IMR-90 (cell line): Measurements from ENCODE around the gene INO80B. TPM values are rescaled to one million over a fixed set of nuclear protein-coding genes. Genes with fewer than 3 reads are reported as not detected.

Experiments used
- ATAC-seq: fragments of 200-7000 bp; cut with Tn5 transposase; 2 replicates; pipeline ENCODE4 v1.9.1; 2020; ENCODE audit warnings: low read depth, mild to moderate bottlenecking, moderate library complexity
- BruUV-seq: library from RNA; stranded (reverse); fragments of 400-500 nt; replicated peaks from 2 replicates; lab custom pipeline; 2021; lab: Mats Ljungman, UMichigan
- CTCF ChIA-PET: fragments of 300-600 bp; formaldehyde crosslinking; extraction: SDS; loops from one replicate; lab custom pipeline; 2021; ENCODE audit warnings: antibody characterized with exemption; lab: Yijun Ruan, JAX
- POLR2A ChIA-PET: fragments of 300-600 bp; sonication (Branson Sonifier 250); formaldehyde crosslinking; loops from one replicate; lab custom pipeline; 2022; ENCODE audit warnings: antibody characterized with exemption; ENCODE audit not compliant: unreplicated experiment; lab: Charles Lee
- DNase-seq: peaks from one replicate; pipeline ENCODE4 v3.0.0; 2013
- H2AFZ ChIP-seq: replicated peaks from 2 replicates; pipeline ENCODE3; 2013; ENCODE audit warnings: low read length, mild to moderate bottlenecking; ENCODE audit not compliant: poor library complexity
- H2AK5ac ChIP-seq: 2 replicates; pipeline ENCODE4 v1.6.1; 2013; ENCODE audit warnings: low read depth, low read length, inconsistent platforms
- H2AK9ac ChIP-seq: replicated peaks from 2 replicates; pipeline ENCODE3; 2013; ENCODE audit warnings: mild to moderate bottlenecking, low read depth, low read length, moderate library complexity; ENCODE audit not compliant: poor library complexity
- H2BK120ac ChIP-seq: 2 replicates; pipeline ENCODE4 v1.6.1; 2013; ENCODE audit warnings: low read depth, low read length, inconsistent platforms
- H2BK15ac ChIP-seq: 3 replicates; pipeline ENCODE4 v1.6.1; 2013; ENCODE audit warnings: low read depth, low read length, inconsistent platforms
- H2BK20ac ChIP-seq: 2 replicates; pipeline ENCODE4 v1.6.1; 2013; ENCODE audit warnings: low read depth, mild to moderate bottlenecking, inconsistent platforms, low read length, moderate library complexity
- H2BK5ac ChIP-seq: 2 replicates; pipeline ENCODE4 v1.6.1; 2013; ENCODE audit warnings: mild to moderate bottlenecking, low read depth, low read length, inconsistent platforms; ENCODE audit not compliant: poor library complexity, severe bottlenecking
- H3K14ac ChIP-seq: replicated peaks from 2 replicates; pipeline ENCODE4 v1.6.1; 2013; ENCODE audit warnings: low read depth, low read length, inconsistent platforms
- H3K18ac ChIP-seq: 2 replicates; pipeline ENCODE4 v1.6.1; 2013; ENCODE audit warnings: low read depth, low read length, control low read depth
- H3K23ac ChIP-seq: 2 replicates; pipeline ENCODE4 v1.6.1; 2013; ENCODE audit warnings: low read depth, low read length, inconsistent platforms
- H3K27ac ChIP-seq: 2 replicates; pipeline ENCODE4 v1.5.1; 2013; ENCODE audit warnings: mild to moderate bottlenecking, control low read depth, low read length; ENCODE audit not compliant: insufficient read depth
- H3K27me3 ChIP-seq: 2 replicates; pipeline ENCODE4 v1.6.1; 2013; ENCODE audit warnings: low read length; ENCODE audit not compliant: control insufficient read depth, insufficient read depth
- H3K36me3 ChIP-seq: 2 replicates; pipeline ENCODE4 v1.6.1; 2013; ENCODE audit warnings: low read length, mixed read lengths; ENCODE audit not compliant: control insufficient read depth, insufficient read depth
- H3K4ac ChIP-seq: 2 replicates; pipeline ENCODE4 v1.6.1; 2013; ENCODE audit warnings: low read depth, low read length, inconsistent platforms
- H3K4me1 ChIP-seq: 2 replicates; pipeline ENCODE4 v1.6.1; 2013; ENCODE audit warnings: low read length, mixed read lengths; ENCODE audit not compliant: control insufficient read depth, insufficient read depth
- H3K4me2 ChIP-seq: 2 replicates; pipeline ENCODE4 v1.6.1; 2013; ENCODE audit warnings: low read depth, mild to moderate bottlenecking, control low read depth, low read length, moderate library complexity
- H3K4me3 ChIP-seq: 2 replicates; pipeline ENCODE4 v1.5.1; 2013; ENCODE audit warnings: low read depth, mild to moderate bottlenecking, control low read depth, low read length, moderate library complexity; ENCODE audit not compliant: insufficient read depth
- H3K56ac ChIP-seq: 2 replicates; pipeline ENCODE4 v1.6.1; 2013; ENCODE audit warnings: low read length, inconsistent platforms; ENCODE audit not compliant: insufficient read depth; ENCODE audit errors: extremely low read depth
- H3K79me1 ChIP-seq, 2 experiments: 2 replicates each; pipeline ENCODE4 v1.6.1; 2013; ENCODE audit warnings: low read length in 2 of 2, inconsistent platforms in 1 of 2, low read depth in 1 of 2
- H3K9ac ChIP-seq: 2 replicates; pipeline ENCODE4 v1.6.1; 2013; ENCODE audit warnings: low read depth, low read length, control low read depth
- H3K9me1 ChIP-seq: 2 replicates; pipeline ENCODE4 v1.6.1; 2013; ENCODE audit warnings: low read length, inconsistent platforms; ENCODE audit not compliant: insufficient read depth
- H3K9me3 ChIP-seq: 2 replicates; pipeline ENCODE4 v1.6.1; 2013; ENCODE audit warnings: low read length; ENCODE audit not compliant: control insufficient read depth, insufficient read depth
- H4K20me1 ChIP-seq: 2 replicates; pipeline ENCODE4 v1.6.1; 2013; ENCODE audit warnings: low read length, inconsistent platforms; ENCODE audit not compliant: insufficient read depth
- H4K5ac ChIP-seq: 2 replicates; pipeline ENCODE4 v1.6.1; 2013; ENCODE audit warnings: mild to moderate bottlenecking, low read depth, low read length, control low read depth
- H4K8ac ChIP-seq, 2 experiments: 2 replicates each; pipeline ENCODE4 v1.6.1; 2013; ENCODE audit warnings: low read depth in 2 of 2, low read length in 2 of 2, control low read depth in 1 of 2, inconsistent platforms in 1 of 2
- H4K91ac ChIP-seq: 2 replicates; pipeline ENCODE4 v1.6.1; 2013; ENCODE audit warnings: low read depth, low read length, inconsistent platforms; ENCODE audit not compliant: insufficient read depth
- CHD1 ChIP-seq: IDR thresholded peaks from 2 replicates; pipeline ENCODE4 v1.6.1; 2012; ENCODE audit warnings: low read depth, low read length, improper control_type of control experiment
- MXI1 ChIP-seq: IDR thresholded peaks from 2 replicates; pipeline ENCODE4 v1.6.1; 2012; ENCODE audit warnings: low read depth, mild to moderate bottlenecking, low read length, moderate library complexity, borderline replicate concordance
- RFX5 ChIP-seq: IDR thresholded peaks from 2 replicates; pipeline ENCODE4 v1.8.0; 2012; ENCODE audit warnings: low read depth, mild to moderate bottlenecking, low read length, moderate library complexity
- SMC3 ChIP-seq: fragments of 150-350 bp; IDR thresholded peaks from 2 replicates; pipeline ENCODE4 v1.6.1; 2016; ENCODE audit warnings: low read depth, mild to moderate bottlenecking, antibody characterized with exemption, low read length, moderate library complexity
- WGBS, 2 experiments: methylation state at CpG; one replicate each; pipeline versions ENCODE4 v1.1.5 to v1.1.7; 2013; ENCODE audit warnings: missing lambda C conversion rate in 2 of 2; ENCODE audit not compliant: insufficient read length in 1 of 2; ENCODE audit errors: extremely low coverage in 2 of 2; 5-methylcytosine and 5-hydroxymethylcytosine counted together
- dilution Hi-C: fragments of 300-500 bp; cut with HindIII; formaldehyde crosslinking; loops from one replicate; pipeline ENCODE4 v1.14.3; 2018; ENCODE audit warnings: low sequenced_read_pairs; ENCODE audit not compliant: unreplicated experiment
- in situ Hi-C: fragments of 300-500 bp; cut with MboI; formaldehyde crosslinking; loops from 3 replicates; pipeline ENCODE4 v1.14.3; 2019; ENCODE audit warnings: low sequenced_read_pairs, inconsistent platforms, mixed read lengths
- intact Hi-C: fragments of 100-400 bp; cut with micrococcal nuclease; formaldehyde crosslinking; loops from 2 replicates; pipeline ENCODE4 v1.10.0; 2022
- polyA plus RNA-seq, 3 experiments: library from polyadenylated mRNA; depleted of rRNA; stranded (reverse); fragments of >200 nt; gene quantifications; 2 replicates each; pipeline ENCODE4 v1.2.3, GENCODE V29; 2012; ENCODE audit warnings: low replicate concordance in 1 of 3
- total RNA-seq: library from RNA; depleted of rRNA; stranded (reverse); fragments of >200 nt; gene quantifications from 2 replicates; pipeline ENCODE4 v1.2.3, GENCODE V29; 2012
- TF ChIP-seq, protein P1 (sequence below): conservative IDR thresholded peaks from 2 replicates; pipeline ENCODE4 v1.5.1; 2012; ENCODE audit warnings: mild to moderate bottlenecking, low read depth, low read length, improper control_type of control experiment

Gene INO80B
- total and polyA plus RNA-seq, 2 of the 4 experiments (the other 2 are of a cell fraction): 4.5 to 10.5 TPM

- no peak for DNase-seq
These were observed 4.1 kb downstream of the INO80B start for GRCh38 chr2:74458938-74459363.

More at GRCh38 chr2:74458938-74459363, 4.1 kb downstream of the INO80B start:
- in situ Hi-C loops: no loop called here
- Histone ChIP-seq H3K9me3 (no peaks in the 10 kb centered on the region), H3K14ac (peak overlapping the region; percentile 97), H3K79me1 (peaks cover 18 to 53% of the 10 kb centered on the region in 2 experiments), H3K27ac (peak overlapping the region; percentile 70), H2BK5ac (peak overlapping the region; percentile 56), H2AFZ (peak overlapping the region; percentile 77), H3K4me1 (peaks cover 10% of the 10 kb centered on the region), H4K20me1 (no peaks in the 10 kb centered on the region), H3K27me3 (no peaks in the 10 kb centered on the region), H2BK120ac (no peak overlapping the region), H2AK9ac (peak overlapping the region; percentile 97), H3K18ac (no peak overlapping the region), H3K56ac (peak overlapping the region; percentile 92), H2AK5ac (peak overlapping the region; percentile 80), H3K36me3 (peaks cover 21% of the 10 kb centered on the region), H3K9ac (peak overlapping the region; percentile 86), H2BK20ac (no peak overlapping the region), H3K4me3 (peak overlapping the region; percentile 80), H3K9me1 (0 out of 2 replicates have a peak, but pooled peaks cover 3% of the 10 kb centered on the region), H4K91ac (peak overlapping the region; percentile 83; the same call in 1 of the 2 replicates), H4K8ac (peak overlapping the region; percentile 66 to 95), H3K4ac (peak overlapping the region; percentile 96), H3K4me2 (peak overlapping the region; percentile 87), H3K23ac (peak overlapping the region; percentile 94), H4K5ac (peak overlapping the region; percentile 78), H2BK15ac (peak overlapping the region; percentile 33; the same call in 1 of the 3 replicates)
- no CpG with 5 or more reads among the region's 10 CpGs for WGBS, 2 experiments
- dilution Hi-C loops: no loop called here
- ATAC-seq: no peak
- intact Hi-C loops: no loop called here
- ChIA-PET CTCF (no interaction called here), POLR2A (interaction anchor here (0.9 kb wide), 1 partner anchor 24 kb away, joined by 5 read pairs; the partner anchor contains the start of genes CCDC142 and TTC31)
- TF ChIP-seq, protein P1, sequence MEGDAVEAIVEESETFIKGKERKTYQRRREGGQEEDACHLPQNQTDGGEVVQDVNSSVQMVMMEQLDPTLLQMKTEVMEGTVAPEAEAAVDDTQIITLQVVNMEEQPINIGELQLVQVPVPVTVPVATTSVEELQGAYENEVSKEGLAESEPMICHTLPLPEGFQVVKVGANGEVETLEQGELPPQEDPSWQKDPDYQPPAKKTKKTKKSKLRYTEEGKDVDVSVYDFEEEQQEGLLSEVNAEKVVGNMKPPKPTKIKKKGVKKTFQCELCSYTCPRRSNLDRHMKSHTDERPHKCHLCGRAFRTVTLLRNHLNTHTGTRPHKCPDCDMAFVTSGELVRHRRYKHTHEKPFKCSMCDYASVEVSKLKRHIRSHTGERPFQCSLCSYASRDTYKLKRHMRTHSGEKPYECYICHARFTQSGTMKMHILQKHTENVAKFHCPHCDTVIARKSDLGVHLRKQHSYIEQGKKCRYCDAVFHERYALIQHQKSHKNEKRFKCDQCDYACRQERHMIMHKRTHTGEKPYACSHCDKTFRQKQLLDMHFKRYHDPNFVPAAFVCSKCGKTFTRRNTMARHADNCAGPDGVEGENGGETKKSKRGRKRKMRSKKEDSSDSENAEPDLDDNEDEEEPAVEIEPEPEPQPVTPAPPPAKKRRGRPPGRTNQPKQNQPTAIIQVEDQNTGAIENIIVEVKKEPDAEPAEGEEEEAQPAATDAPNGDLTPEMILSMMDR: no peak
- TF ChIP-seq SMC3 (no peak), RFX5 (no peak), CHD1 (no peak), MXI1 (no peak)
- no TSS peak for BruUV-seq
